ENCODE results near the gene DIAPH2. TPM values are rescaled to one million over a fixed set of nuclear protein-coding genes. Genes with fewer than 3 reads are reported as not detected.

DIAPH2 gene
- total RNA-seq, 1 donor from 2014 or later, result 34.2 TPM

DNA sequence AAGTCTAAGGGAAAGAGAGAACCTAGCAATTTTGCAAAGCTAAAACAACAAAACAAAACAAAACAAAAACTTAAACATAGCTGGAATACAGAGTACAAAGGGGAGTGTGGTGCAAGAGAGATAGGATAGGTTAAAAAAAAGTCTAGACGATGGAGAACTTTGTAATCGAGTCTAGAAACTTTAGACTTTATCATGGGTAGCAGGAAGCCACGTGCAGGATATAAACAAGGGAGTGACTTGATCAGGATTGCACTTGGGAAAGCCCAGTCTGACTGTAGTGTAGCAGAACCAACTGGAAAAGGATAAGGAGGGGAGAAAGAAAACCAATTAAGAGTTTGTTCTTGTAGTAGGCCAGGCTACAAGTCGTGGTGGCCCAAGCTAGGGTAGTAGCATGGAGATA is 949.2 kb downstream of the DIAPH2 start:
- no peaks in the 10 kb centered on the region for H3K36me3 ChIP-seq
- H3K4me1 ChIP-seq, result no peaks in the 10 kb centered on the region
- ATAC-seq (no peak), DNase-seq (no peak)
- TF ChIP-seq, protein P1, sequence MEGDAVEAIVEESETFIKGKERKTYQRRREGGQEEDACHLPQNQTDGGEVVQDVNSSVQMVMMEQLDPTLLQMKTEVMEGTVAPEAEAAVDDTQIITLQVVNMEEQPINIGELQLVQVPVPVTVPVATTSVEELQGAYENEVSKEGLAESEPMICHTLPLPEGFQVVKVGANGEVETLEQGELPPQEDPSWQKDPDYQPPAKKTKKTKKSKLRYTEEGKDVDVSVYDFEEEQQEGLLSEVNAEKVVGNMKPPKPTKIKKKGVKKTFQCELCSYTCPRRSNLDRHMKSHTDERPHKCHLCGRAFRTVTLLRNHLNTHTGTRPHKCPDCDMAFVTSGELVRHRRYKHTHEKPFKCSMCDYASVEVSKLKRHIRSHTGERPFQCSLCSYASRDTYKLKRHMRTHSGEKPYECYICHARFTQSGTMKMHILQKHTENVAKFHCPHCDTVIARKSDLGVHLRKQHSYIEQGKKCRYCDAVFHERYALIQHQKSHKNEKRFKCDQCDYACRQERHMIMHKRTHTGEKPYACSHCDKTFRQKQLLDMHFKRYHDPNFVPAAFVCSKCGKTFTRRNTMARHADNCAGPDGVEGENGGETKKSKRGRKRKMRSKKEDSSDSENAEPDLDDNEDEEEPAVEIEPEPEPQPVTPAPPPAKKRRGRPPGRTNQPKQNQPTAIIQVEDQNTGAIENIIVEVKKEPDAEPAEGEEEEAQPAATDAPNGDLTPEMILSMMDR (IDR thresholded peaks at IDR 0.05), result no peak
- H3K27ac ChIP-seq, result no peak overlapping the region
- no peaks in the 10 kb centered on the region for H3K9me3 ChIP-seq
- H3K4me3 ChIP-seq, result no peak overlapping the region
- intact Hi-C loops (cut with DNase I), result no loop called here
- no peaks in the 10 kb centered on the region for H3K27me3 ChIP-seq (ENCODE audit: low read depth)

DNA sequence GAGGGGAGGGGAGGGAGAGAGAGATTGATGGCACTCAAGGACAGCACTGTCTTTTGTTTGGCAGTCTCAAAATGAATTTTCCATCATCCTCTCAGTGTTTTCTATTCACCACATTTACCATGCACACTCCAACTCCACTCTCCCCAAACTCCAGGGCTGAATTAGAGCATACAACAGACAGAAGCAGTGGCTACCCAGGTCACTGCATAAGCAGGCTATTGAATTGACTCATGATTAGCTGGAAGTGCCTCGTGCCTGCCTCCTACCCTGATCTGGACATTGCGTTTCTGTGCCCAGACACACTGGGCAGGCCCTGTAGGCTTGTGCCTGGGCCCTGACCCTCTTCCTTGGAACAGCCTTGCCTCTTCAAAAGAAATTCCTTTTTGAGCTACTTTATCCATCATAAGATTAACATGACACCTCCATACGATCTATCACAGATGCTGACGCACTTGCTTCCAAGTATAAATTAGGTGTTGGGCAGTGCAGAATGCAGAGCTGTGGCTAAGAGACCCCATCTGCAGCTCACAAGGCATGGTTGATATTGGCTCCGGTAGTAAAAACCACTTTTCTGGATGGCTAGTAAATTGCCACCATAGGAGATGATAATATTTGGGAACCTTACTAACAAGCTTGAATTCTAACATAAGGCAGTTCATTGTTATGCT is 952.0 kb downstream of the DIAPH2 start:
- ATAC-seq (no peak), DNase-seq (no peak)
- no peaks in the 10 kb centered on the region for H3K27me3 ChIP-seq (ENCODE audit: low read depth)
- H3K36me3 ChIP-seq, result no peaks in the 10 kb centered on the region
- no peaks in the 10 kb centered on the region for H3K9me3 ChIP-seq
- no peak overlapping the region for H3K27ac ChIP-seq
- no peaks in the 10 kb centered on the region for H3K4me1 ChIP-seq
- TF ChIP-seq, protein P1 (IDR thresholded peaks at IDR 0.05), result no peak
- intact Hi-C loops (cut with DNase I), result no loop called here
- H3K4me3 ChIP-seq, result no peak overlapping the region

DNA sequence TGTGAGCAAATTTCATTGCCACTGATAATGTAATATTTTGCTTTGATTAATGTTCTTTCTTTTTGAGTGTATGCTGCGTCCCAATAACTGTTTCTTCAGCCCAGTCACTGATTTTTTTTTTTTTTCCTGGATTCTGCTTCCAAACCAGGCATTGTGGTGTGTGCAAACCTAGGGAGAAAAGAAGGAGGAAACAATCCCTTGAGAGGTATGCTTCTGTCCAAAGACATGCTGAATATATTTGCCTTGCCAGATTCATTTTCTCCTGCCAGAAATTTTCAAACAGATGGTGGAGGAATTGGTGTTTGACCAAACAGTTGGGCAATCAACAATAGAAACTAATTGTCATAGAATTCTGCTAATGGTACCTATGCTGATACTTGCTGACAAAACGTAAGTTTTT is 952.6 kb downstream of the DIAPH2 start:
- no peaks in the 10 kb centered on the region for H3K27me3 ChIP-seq (ENCODE audit: low read depth)
- no peaks in the 10 kb centered on the region for H3K36me3 ChIP-seq
- TF ChIP-seq, protein P1 (IDR thresholded peaks at IDR 0.05), result no peak
- no peak overlapping the region for H3K4me3 ChIP-seq
- no peak for ATAC-seq
- intact Hi-C loops (cut with DNase I), result no loop called here
- H3K27ac ChIP-seq, result no peak overlapping the region
- H3K9me3 ChIP-seq, result no peaks in the 10 kb centered on the region
- no peaks in the 10 kb centered on the region for H3K4me1 ChIP-seq
- no peak for DNase-seq

DNA sequence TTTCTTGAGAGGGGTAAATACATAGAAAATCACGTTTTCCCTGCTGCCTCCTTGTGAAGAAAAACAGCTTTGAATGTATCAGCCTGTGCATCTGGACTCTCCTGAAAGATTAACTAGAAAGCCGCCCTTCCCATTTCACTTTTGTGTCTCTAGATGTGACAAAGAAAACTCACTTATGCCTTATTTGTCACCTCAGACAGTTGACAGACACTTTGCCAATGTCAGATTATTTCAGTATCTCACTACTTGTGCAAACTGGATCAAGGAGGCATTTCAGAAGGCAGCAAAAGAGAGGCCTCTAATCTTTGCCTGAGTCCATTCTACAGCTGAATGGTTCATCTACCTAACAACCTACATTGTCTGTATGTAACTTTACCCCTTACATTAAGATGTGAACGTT is 954.0 kb downstream of the DIAPH2 start:
- Histone ChIP-seq H3K4me1 (no peaks in the 10 kb centered on the region), H3K27me3 (ENCODE audit: low read depth) (no peaks in the 10 kb centered on the region), H3K4me3 (no peak overlapping the region), H3K9me3 (no peaks in the 10 kb centered on the region), H3K27ac (no peak overlapping the region), H3K36me3 (no peaks in the 10 kb centered on the region)
- no peak for ATAC-seq
- intact Hi-C loops (cut with DNase I), result no loop called here
- TF ChIP-seq, protein P1 (IDR thresholded peaks at IDR 0.05), result no peak
- no peak for DNase-seq

DNA sequence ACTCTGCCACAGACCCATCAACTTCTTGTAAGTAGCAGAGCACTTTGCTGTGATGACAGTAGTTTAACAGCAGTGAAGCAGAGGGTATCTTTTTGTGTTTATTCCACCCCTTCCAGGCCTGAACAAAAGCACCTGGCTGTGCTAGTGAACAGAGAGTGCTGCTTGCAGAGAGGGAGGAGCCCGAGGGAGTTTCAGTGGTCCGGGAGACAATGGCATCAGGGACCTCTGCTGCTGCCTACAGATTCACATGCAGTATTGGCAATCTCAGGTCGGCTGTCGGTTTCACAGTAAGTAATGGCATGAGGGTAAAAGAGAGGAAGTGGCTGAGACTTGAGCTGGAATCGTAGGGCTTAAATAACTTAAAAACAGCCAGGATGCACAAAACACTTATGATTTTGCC is 954.9 kb downstream of the DIAPH2 start:
- no peak for ATAC-seq
- intact Hi-C loops (cut with DNase I), result no loop called here
- TF ChIP-seq, protein P1 (IDR thresholded peaks at IDR 0.05), result no peak

More for the DNA sequence above, 954.9 kb downstream of the DIAPH2 start:
- H3K4me1 ChIP-seq, result no peaks in the 10 kb centered on the region
- no peaks in the 10 kb centered on the region for H3K9me3 ChIP-seq
- no peaks in the 10 kb centered on the region for H3K27me3 ChIP-seq (ENCODE audit: low read depth)
- H3K4me3 ChIP-seq, result no peak overlapping the region
- no peak overlapping the region for H3K27ac ChIP-seq
- H3K36me3 ChIP-seq, result no peaks in the 10 kb centered on the region
- no peak for DNase-seq

Other genes starting within 250 kb of the DIAPH2 start
- 1.5 TPM for gene RPA4, start 199.1 kb downstream of the DIAPH2 start, total RNA-seq

All from lower lobe of right lung (tissue), 2 donors.